HG03095 (cell line): ENCODE results near the gene MYO16.
A peak's percentile ranks its signal among the peaks of the same experiment; 100 is the strongest.

Source experiments
- ATAC-seq: cut with Tn5 transposase; IDR thresholded peaks from one replicate; pipeline ENCODE4 v1.9.1; 2021; ENCODE audit warnings: moderate library complexity; ENCODE audit not compliant: unreplicated experiment

The MYO16 gene

GRCh38 chr13:109146912-109147647, 517.7 kb downstream of the MYO16 start:
- no peak for ATAC-seq

GRCh38 chr13:109148243-109148642, 518.8 kb downstream of the MYO16 start:
- no peak for ATAC-seq

- ATAC-seq, result no peak
Measured at GRCh38 chr13:109150696-109151095, 521.3 kb downstream of the MYO16 start.

GRCh38 chr13:109151255-109151654, 521.8 kb downstream of the MYO16 start:
- no peak for ATAC-seq

- ATAC-seq, result no peak
Measured at GRCh38 chr13:109151696-109152095, 522.3 kb downstream of the MYO16 start.

GRCh38 chr13:109152311-109152820, 523.0 kb downstream of the MYO16 start:
- no peak for ATAC-seq

- no peak for ATAC-seq
Measured at GRCh38 chr13:109152941-109153340, 523.5 kb downstream of the MYO16 start.

- ATAC-seq, result no peak
Measured at GRCh38 chr13:109154146-109154545, 524.7 kb downstream of the MYO16 start.

- ATAC-seq, result no peak
Measured at GRCh38 chr13:109154546-109154945, 525.1 kb downstream of the MYO16 start.

GRCh38 chr13:109154966-109155761, 525.8 kb downstream of the MYO16 start:
- no peak for ATAC-seq

- no peak for ATAC-seq
Measured at GRCh38 chr13:109156181-109156935, 526.9 kb downstream of the MYO16 start.

GRCh38 chr13:109157275-109157674, 527.9 kb downstream of the MYO16 start:
- no peak for ATAC-seq

- no peak for ATAC-seq
Measured at GRCh38 chr13:109158383-109158782, 529.0 kb downstream of the MYO16 start.

GRCh38 chr13:109159650-109160309, 530.4 kb downstream of the MYO16 start:
- ATAC-seq, result no peak

GRCh38 chr13:109160357-109160756, 530.9 kb downstream of the MYO16 start:
- ATAC-seq, result peak; percentile 36

GRCh38 chr13:109160887-109161669, 531.7 kb downstream of the MYO16 start:
- peak; percentile 32 for ATAC-seq

- peak; percentile 84 for ATAC-seq
Measured at GRCh38 chr13:109162248-109163036, 533.0 kb downstream of the MYO16 start.

GRCh38 chr13:109163037-109163379, 533.6 kb downstream of the MYO16 start:
- no peak for ATAC-seq

GRCh38 chr13:109165417-109165904, 536.0 kb downstream of the MYO16 start:
- ATAC-seq, result no peak
